NCI-H2081 (cell line): ENCODE data around the gene TRIM62.

Experiments
- DNase-seq, 2 experiments: peaks; one replicate each; lab custom pipeline; 2025; lab: John Stamatoyannopoulos, UW

Gene TRIM62

GRCh38 chr1:33181921-33182341, at the start of gene TRIM62:
Gene TRIM62 (minus strand): TSS chr1:33182043. CDS start chr1:33181432, 611 bp downstream.
- peak; percentile 87 for DNase-seq

- DNase-seq, result no peak
Observed at GRCh38 chr1:33231166-33231565, 49.3 kb upstream of the TRIM62 start.

GRCh38 chr1:33228935-33229487, 47.2 kb upstream of the TRIM62 start:
- DNase-seq, result no peak

- DNase-seq, result no peak
Observed at GRCh38 chr1:33225586-33225985, 43.7 kb upstream of the TRIM62 start.

DNA sequence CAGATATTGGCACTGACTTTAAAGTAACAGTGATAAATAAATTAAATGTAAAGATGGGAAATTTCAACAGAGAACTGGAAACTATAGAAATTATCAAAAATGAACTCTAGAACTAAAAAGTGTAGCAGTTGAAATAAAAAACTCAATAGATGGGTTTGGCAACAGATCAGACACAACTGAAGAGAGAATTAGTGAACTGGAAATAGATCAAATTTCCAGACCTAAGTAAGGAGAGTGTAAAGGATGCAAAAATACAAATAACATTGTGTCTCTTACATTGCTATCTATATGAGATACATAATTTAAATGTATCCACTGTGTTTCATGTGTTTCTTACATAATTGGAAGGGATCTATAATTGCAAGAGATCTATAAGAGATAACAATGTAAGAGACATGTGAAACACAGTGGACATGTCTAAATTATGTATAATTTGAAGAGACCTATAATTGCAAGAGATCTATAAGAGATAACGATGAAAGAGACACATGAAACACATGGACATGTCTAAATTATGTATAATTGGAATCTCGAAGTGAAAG, 42.4 kb upstream of the TRIM62 start:
- DNase-seq, result no peak

GRCh38 chr1:33222381-33222780, 40.5 kb upstream of the TRIM62 start:
- no peak for DNase-seq

DNA sequence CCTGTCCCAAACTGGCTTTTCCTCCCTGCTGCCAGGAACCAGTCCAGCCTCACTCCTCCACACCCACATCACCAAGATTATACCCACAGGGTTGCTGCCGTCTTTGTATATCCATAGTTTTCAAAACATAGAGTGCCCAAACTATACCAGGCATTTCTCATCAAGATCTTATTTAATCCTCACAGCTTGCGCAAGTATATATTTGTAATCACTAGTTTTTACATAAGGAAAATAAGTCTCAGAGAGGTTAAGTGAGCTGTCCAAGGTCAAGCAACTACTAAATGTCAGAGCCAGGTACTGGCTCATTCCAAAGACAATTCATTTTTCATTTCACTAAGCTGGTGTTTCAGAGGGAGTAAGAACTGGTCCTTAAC, 39.5 kb upstream of the TRIM62 start:
- DNase-seq, result no peak

DNA sequence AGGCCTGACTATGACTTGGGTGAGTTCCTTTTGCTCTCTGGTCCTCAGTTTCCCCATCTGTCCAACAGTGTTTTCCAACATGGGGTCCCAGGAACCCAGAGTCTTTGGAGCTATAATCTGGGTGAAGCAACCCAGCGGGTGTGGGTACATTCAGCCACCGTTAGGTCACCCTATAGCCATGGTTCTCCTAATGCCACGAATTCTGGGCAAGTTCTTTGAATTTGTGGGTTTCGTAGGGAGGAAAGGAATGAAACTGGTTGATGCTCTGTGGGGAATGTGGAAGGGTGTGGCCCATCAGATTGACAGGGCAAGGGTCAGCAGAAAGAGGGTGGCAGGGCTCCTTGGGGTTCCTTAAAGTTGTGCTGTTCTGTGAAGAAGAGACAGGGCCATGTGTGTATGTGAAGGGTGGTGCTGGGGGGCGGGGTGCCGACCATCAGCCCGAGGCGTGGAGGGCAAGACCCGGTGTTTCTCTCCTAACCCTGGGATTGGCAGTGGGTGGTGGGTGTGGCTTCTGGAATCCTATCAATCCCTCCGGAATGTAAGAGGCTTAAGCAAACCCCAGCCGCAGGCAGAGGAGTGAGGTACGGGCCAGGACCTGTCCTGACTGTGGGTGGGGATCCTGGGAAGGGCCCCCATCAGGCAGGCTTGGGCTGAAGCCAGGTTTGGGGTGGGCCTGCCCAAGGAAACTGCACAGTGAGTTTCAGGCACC, 39.0 kb upstream of the TRIM62 start:
- DNase-seq, result no peak

GRCh38 chr1:33219886-33220661, 38.2 kb upstream of the TRIM62 start:
- no peak for DNase-seq

DNA sequence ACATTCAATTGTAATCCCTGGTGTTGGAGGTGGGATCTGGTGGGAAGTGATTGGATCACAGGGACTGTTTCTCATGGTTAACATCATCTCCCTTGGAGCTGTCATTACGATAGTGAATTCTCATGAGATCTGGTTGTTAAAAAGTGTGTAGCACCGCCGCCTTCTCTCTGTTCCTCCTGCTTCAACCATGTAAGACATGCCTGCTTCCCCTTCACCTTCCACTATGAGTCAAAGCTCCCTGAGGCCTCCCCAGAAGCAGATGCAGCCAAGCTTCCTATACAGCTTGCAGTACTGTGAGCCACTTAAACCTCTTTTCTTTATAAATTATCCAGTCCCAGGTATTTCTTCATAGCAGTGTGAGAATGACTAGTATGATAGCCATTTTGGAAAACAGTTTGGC, 30.1 kb upstream of the TRIM62 start:
- DNase-seq, result no peak

DNA sequence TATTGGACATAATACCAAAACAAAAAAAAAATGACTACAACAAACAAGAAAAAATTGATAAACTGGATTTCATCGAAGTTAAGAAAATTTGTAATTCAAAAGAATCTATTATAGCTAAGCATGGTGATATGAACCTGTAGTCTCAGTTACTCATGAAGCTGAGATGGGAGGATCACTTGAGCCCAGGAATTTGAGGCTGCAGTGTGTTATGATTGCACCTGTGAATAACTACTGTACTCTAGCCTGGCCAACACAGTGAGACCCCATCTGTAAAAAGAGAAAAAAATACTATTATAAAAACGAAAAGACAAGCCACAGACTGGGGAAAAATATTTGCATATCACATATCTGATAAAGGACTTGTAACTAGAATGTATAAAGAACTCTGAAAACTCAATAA, 24.5 kb upstream of the TRIM62 start:
- DNase-seq, result no peak

- no peak for DNase-seq
Observed at GRCh38 chr1:33195556-33195955, 13.7 kb upstream of the TRIM62 start.

DNA sequence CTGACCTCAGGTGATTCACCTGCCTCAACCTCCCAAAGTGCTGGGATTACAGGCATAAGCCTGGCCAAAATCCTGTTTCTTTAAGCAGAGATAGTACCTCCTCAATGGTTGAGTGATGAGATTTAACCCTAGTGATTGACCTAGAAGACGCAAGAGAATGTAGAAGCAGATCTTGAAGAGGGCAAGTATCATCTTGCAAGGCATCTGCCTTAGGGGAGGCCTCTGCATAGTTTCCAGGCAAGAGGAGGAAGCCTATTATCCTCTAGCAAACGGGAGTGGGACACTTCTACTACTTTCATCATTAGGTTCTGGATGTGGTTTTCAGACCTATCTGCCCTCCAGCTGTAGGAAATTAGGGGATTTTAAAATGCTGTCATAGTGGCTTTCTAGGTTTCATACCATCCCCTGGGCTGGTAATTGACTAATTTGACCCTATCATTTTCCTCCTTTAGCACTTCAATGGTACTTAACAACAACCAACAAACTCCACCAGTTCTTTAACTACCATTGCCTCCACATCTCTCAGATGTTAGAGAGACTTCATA, 10.0 kb upstream of the TRIM62 start:
- no peak for DNase-seq

DNA sequence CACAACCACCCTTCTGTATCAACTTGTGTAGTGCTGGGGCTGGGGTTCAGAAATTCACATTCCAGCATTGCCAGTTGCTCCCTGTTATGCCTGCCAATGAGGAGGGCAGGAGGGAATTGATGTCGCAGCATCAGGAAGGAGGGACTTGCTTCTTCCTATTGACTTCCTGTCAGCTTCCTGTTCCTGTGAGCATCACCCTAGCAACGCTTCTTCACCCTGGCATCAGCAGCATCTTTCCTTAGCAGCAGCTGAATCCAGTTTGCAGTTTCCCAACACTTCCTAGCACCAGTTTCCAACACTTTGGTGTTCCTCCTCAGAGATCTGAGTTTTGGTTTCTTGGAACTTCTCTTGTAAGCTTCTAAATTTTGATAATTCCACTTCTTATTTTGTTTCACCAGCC, 8.9 kb upstream of the TRIM62 start:
- no peak for DNase-seq

- DNase-seq, result no peak
Observed at GRCh38 chr1:33188572-33189275, 6.9 kb upstream of the TRIM62 start.

- no peak for DNase-seq
Observed at GRCh38 chr1:33186936-33187335, 5.1 kb upstream of the TRIM62 start.

GRCh38 chr1:33185541-33185940, 3.7 kb upstream of the TRIM62 start:
- DNase-seq, result no peak

DNA sequence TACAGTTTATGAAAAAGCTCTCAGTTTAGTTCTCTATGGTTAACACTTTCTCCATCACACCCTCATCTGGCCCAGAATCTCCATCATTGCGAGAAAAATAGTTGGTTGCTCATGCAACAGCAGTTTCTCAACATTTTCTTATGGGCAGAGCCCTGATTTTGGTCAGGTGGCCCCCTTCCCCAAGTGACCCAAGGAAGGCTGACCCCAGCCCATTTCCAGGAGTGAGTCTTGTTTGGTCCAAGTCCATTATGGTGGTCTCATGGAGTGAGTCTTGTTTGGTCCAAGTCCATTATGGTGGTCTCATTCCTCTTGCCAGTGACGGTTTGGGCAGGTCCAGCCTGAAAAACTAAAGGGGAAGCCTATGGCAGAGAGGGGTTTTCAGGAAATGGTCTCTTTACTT, 1.5 kb upstream of the TRIM62 start:
- no peak for DNase-seq

DNA sequence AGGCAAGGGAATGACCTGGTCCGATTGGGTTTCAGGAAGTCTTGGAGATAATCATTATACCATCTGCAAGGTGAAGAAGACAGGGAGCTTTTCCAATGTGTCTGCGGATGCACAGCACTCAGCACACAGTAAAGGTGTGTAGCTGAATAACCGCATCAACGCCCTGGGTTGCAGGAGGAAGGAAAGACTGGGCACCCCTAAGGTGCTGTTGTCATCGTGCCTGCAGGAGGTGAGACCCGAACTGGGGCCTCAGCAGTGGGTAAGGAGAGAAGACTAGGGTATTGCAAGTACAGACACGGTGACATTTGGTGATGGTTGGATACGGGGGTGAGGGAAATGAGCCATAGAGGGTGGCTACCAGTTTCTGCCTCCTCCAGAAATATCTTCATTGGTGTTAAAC, 1.1 kb upstream of the TRIM62 start:
- DNase-seq, result no peak

DNA sequence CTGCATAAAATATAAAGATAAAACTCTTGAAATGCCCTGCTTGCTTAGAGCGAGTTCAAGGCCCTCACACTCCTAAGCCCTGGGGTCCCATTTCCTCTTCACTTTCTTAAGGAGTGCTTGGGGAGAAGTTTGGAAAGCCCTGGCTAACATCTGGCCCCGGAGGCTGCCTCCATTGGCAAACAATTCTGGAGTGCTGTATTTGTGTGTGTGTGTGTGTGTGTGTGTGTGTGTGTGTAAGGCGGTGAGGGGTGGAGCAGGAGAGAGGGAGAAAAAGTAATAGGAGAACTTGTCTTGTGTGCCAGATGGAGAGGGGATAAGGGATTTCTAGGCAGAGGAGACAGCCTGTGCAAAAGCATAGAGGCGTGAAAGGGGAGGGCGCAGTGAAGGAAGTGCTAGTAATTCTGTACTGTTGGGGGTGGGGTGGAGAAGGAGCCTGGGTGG, 578 bp upstream of the TRIM62 start:
- no peak for DNase-seq

GRCh38 chr1:33180911-33181890, 642 bp downstream of the TRIM62 start:
- DNase-seq, result peak; percentile 82 to 88
